ENCODE results near the gene POU6F2.

POU6F2 gene

GRCh38 chr7:38977685-38978084 lies at the start of gene POU6F2:
POU6F2 (plus strand) TSS chr7:38977909; CDS start chr7:38977954, 45 bp downstream.
- H3K27ac ChIP-seq, result no peak within 1 kb of the TSS
- no peak for TF ChIP-seq CTCF (conservative IDR thresholded peaks at IDR 0.05)

GRCh38 chr7:38928506-38928905 lies 49.2 kb upstream of the POU6F2 start:
- TF ChIP-seq CTCF (conservative IDR thresholded peaks at IDR 0.05), result no peak
- H3K27ac ChIP-seq, result no peak overlapping the region

GRCh38 chr7:38929460-38930171 lies 48.1 kb upstream of the POU6F2 start:
- TF ChIP-seq CTCF (conservative IDR thresholded peaks at IDR 0.05), result no peak
- H3K27ac ChIP-seq, result no peak overlapping the region

- peak; percentile 96 for TF ChIP-seq CTCF (conservative IDR thresholded peaks at IDR 0.05)
These were observed 45.1 kb upstream of the POU6F2 start for GRCh38 chr7:38932509-38933168.

GRCh38 chr7:38934051-38934450 lies 43.7 kb upstream of the POU6F2 start:
- no peak overlapping the region for H3K27ac ChIP-seq
- TF ChIP-seq CTCF (conservative IDR thresholded peaks at IDR 0.05), result no peak

More at GRCh38 chr7:38932509-38933168, 45.1 kb upstream of the POU6F2 start:
- no peak overlapping the region for H3K27ac ChIP-seq

- no peak overlapping the region for H3K27ac ChIP-seq
- TF ChIP-seq CTCF (conservative IDR thresholded peaks at IDR 0.05), result no peak
These were observed 43.2 kb upstream of the POU6F2 start for GRCh38 chr7:38934536-38934935.

GRCh38 chr7:38936641-38937040 lies 41.1 kb upstream of the POU6F2 start:
- H3K27ac ChIP-seq, result no peak overlapping the region
- no peak for TF ChIP-seq CTCF (conservative IDR thresholded peaks at IDR 0.05)

Data from VCaP (cell line).